ENCODE results near the gene NFX1. TPM values are rescaled to one million over a fixed set of nuclear protein-coding genes. Genes with fewer than 3 reads are reported as not detected.
"Not testable (repeated sequence)": the region's sequence is repeated elsewhere in the genome, so short reads cannot be mapped to it uniquely, and the experiment has no call there.

NFX1 gene
- total RNA-seq, 2 donors from 2014 or later, result 30.8 to 39.5 TPM

GRCh38 chr9:33397801-33398200, 107.5 kb downstream of the NFX1 start:
- H3K9me3 ChIP-seq; H3K27ac ChIP-seq; H3K36me3 ChIP-seq; H3K4me1 ChIP-seq (replicated peaks); H3K27me3 ChIP-seq (replicated peaks; ENCODE audit: insufficient read depth); H3K4me3 ChIP-seq; intact Hi-C loops (cut with DNase I); DNase-seq (ENCODE audit: low spot score): not testable (repeated sequence)
- WGBS, result 60% methylated on average over 2 of the region's 4 CpGs

GRCh38 chr9:33399047-33399446, 108.7 kb downstream of the NFX1 start:
- intact Hi-C loops (cut with DNase I); H3K36me3 ChIP-seq; H3K27ac ChIP-seq; H3K4me3 ChIP-seq; H3K4me1 ChIP-seq (replicated peaks); H3K9me3 ChIP-seq; H3K27me3 ChIP-seq (replicated peaks; ENCODE audit: insufficient read depth); DNase-seq (ENCODE audit: low spot score): not testable (repeated sequence)
- WGBS, result 83% methylated on average over 4 of the region's 4 CpGs

- H3K9me3 ChIP-seq; H3K4me1 ChIP-seq (replicated peaks); H3K4me3 ChIP-seq; H3K27me3 ChIP-seq (replicated peaks; ENCODE audit: insufficient read depth); DNase-seq (ENCODE audit: low spot score); H3K27ac ChIP-seq; intact Hi-C loops (cut with DNase I); H3K36me3 ChIP-seq: not testable (repeated sequence)
- 79% methylated on average over 10 of the region's 10 CpGs for WGBS
Observed at GRCh38 chr9:33401809-33402208, 111.5 kb downstream of the NFX1 start.

- H3K4me3 ChIP-seq; H3K27ac ChIP-seq; DNase-seq (ENCODE audit: low spot score); H3K36me3 ChIP-seq; intact Hi-C loops (cut with DNase I); H3K4me1 ChIP-seq (replicated peaks); H3K9me3 ChIP-seq; H3K27me3 ChIP-seq (replicated peaks; ENCODE audit: insufficient read depth): not testable (repeated sequence)
- WGBS, result 67% methylated on average over 10 of the region's 10 CpGs
Observed at GRCh38 chr9:33402371-33402770, 112.1 kb downstream of the NFX1 start, which contains the start of gene AQP7. AQP7 (minus strand) TSS chr9:33402568; CDS start chr9:33401262, 1,306 bp downstream.

- H3K4me1 ChIP-seq (replicated peaks), result no peaks in the 10 kb centered on the region
- H3K36me3 ChIP-seq, result no peaks in the 10 kb centered on the region
- no peak overlapping the region for H3K27ac ChIP-seq
- H3K4me3 ChIP-seq, result no peak overlapping the region
- intact Hi-C loops (cut with DNase I), result no loop called here
- no peaks in the 10 kb centered on the region for H3K9me3 ChIP-seq
- H3K27me3 ChIP-seq (replicated peaks; ENCODE audit: insufficient read depth), result no peaks in the 10 kb centered on the region
- 82% methylated on average over 17 of the region's 17 CpGs for WGBS
- TF ChIP-seq CTCF (IDR thresholded peaks at IDR 0.05) (no peak), POLR2AphosphoS5 (IDR thresholded peaks at IDR 0.05) (no peak), POLR2A (IDR thresholded peaks at IDR 0.05) (no peak)
- DNase-seq (ENCODE audit: low spot score), result no peak
Observed at GRCh38 chr9:33403941-33404787, 113.8 kb downstream of the NFX1 start.

GRCh38 chr9:33404788-33405362, 114.6 kb downstream of the NFX1 start:
- intact Hi-C loops (cut with DNase I), result no loop called here

More at GRCh38 chr9:33404788-33405362, 114.6 kb downstream of the NFX1 start:
- no peak overlapping the region for H3K4me3 ChIP-seq
- DNase-seq (ENCODE audit: low spot score), result no peak
- 89% methylated on average over 4 of the region's 4 CpGs for WGBS
- H3K4me1 ChIP-seq (replicated peaks), result no peaks in the 10 kb centered on the region
- no peak overlapping the region for H3K27ac ChIP-seq
- TF ChIP-seq CTCF (IDR thresholded peaks at IDR 0.05) (no peak), POLR2AphosphoS5 (IDR thresholded peaks at IDR 0.05) (no peak), POLR2A (IDR thresholded peaks at IDR 0.05) (no peak)
- H3K27me3 ChIP-seq (replicated peaks; ENCODE audit: insufficient read depth), result no peaks in the 10 kb centered on the region
- H3K9me3 ChIP-seq, result no peaks in the 10 kb centered on the region
- H3K36me3 ChIP-seq, result no peaks in the 10 kb centered on the region
